Measurements from ENCODE around the gene SELENBP1. TPM values are rescaled to one million over a fixed set of nuclear protein-coding genes. Genes with fewer than 3 reads are reported as not detected.
"Not testable (repeated sequence)": the region's sequence is repeated elsewhere in the genome, so short reads cannot be mapped to it uniquely, and the experiment has no call there.

The SELENBP1 gene
- total RNA-seq, 1 donor, result not detected

- peaks cover 23% of the 10 kb centered on the region for H3K4me1 ChIP-seq (ENCODE audit: insufficient read depth, low read length)
- not testable (repeated sequence) for H3K4me3 ChIP-seq (ENCODE audit: low read length); H3K9me3 ChIP-seq (ENCODE audit: low read depth, low read length); H3K27me3 ChIP-seq (ENCODE audit: insufficient read depth, low read length)
Measured at GRCh38 chr1:151396265-151396664, 23.8 kb upstream of the SELENBP1 start.

- H3K4me3 ChIP-seq (ENCODE audit: low read length), result no peak overlapping the region
- H3K9me3 ChIP-seq (ENCODE audit: low read depth, low read length), result no peaks in the 10 kb centered on the region
- H3K27me3 ChIP-seq (ENCODE audit: insufficient read depth, low read length), result no peaks in the 10 kb centered on the region
- H3K4me1 ChIP-seq (ENCODE audit: insufficient read depth, low read length), result peaks cover 3% of the 10 kb centered on the region
Measured at GRCh38 chr1:151393583-151393982, 21.1 kb upstream of the SELENBP1 start.

- no peaks in the 10 kb centered on the region for H3K27me3 ChIP-seq (ENCODE audit: insufficient read depth, low read length)
- H3K4me3 ChIP-seq (ENCODE audit: low read length), result no peak overlapping the region
- no peaks in the 10 kb centered on the region for H3K4me1 ChIP-seq (ENCODE audit: insufficient read depth, low read length)
- no peaks in the 10 kb centered on the region for H3K9me3 ChIP-seq (ENCODE audit: low read depth, low read length)
Measured at GRCh38 chr1:151391079-151391563, 18.6 kb upstream of the SELENBP1 start.

GRCh38 chr1:151390221-151391078, 17.9 kb upstream of the SELENBP1 start:
- not testable (repeated sequence) for H3K4me1 ChIP-seq (ENCODE audit: insufficient read depth, low read length); H3K27me3 ChIP-seq (ENCODE audit: insufficient read depth, low read length); H3K9me3 ChIP-seq (ENCODE audit: low read depth, low read length); H3K4me3 ChIP-seq (ENCODE audit: low read length)

DNA sequence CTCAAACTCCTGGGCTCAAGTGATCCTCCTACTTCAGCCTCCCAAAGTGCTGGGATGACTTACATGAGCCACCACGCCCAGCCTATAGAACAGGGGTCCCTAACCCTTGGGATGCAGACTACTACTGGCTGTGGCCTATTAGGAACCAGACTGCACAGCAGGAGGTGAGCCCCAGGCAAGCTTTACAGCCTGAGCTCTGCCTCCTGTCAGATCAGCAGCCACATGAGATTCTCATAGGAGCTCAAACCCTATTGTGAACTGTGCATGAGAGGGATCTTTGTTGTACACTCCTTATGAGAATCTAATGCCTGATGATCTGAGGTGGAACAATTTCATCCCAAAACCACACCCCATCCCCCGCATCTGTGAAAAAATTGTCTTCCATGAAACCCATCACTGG, 13.5 kb upstream of the SELENBP1 start:
- no peaks in the 10 kb centered on the region for H3K9me3 ChIP-seq (ENCODE audit: low read depth, low read length)
- H3K4me1 ChIP-seq (ENCODE audit: insufficient read depth, low read length), result no peaks in the 10 kb centered on the region
- no peaks in the 10 kb centered on the region for H3K27me3 ChIP-seq (ENCODE audit: insufficient read depth, low read length)
- H3K4me3 ChIP-seq (ENCODE audit: low read length), result no peak overlapping the region

- no peaks in the 10 kb centered on the region for H3K9me3 ChIP-seq (ENCODE audit: low read depth, low read length)
- H3K27me3 ChIP-seq (ENCODE audit: insufficient read depth, low read length), result no peaks in the 10 kb centered on the region
- no peaks in the 10 kb centered on the region for H3K4me1 ChIP-seq (ENCODE audit: insufficient read depth, low read length)
- no peak overlapping the region for H3K4me3 ChIP-seq (ENCODE audit: low read length)
Measured at GRCh38 chr1:151384584-151384983, 12.1 kb upstream of the SELENBP1 start.

GRCh38 chr1:151377150-151377884, 4.8 kb upstream of the SELENBP1 start:
- H3K4me1 ChIP-seq (ENCODE audit: insufficient read depth, low read length), result no peaks in the 10 kb centered on the region
- no peaks in the 10 kb centered on the region for H3K9me3 ChIP-seq (ENCODE audit: low read depth, low read length)
- no peak overlapping the region for H3K4me3 ChIP-seq (ENCODE audit: low read length)
- H3K27me3 ChIP-seq (ENCODE audit: insufficient read depth, low read length), result no peaks in the 10 kb centered on the region

DNA sequence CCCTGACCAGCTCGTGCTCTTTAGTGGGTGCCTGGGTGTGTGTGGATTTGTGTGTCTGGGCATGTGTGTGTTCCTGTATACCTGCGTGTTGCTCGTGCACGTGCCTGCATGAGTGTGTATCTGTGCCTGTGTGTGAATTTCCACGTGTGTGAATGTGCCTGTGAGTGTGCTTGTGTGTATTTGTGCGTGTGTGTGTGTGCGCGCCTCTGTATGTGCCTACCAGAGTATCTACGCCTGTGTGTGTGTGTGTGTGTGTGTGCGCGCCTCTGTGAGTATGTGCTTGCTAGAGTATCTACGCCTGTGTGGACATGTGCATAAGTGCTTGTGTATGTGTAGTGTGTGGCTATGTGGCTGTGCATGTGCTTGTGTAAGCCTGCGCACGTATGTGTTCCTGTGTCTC, 691 bp upstream of the SELENBP1 start:
- H3K27me3 ChIP-seq (ENCODE audit: insufficient read depth, low read length), result no peaks in the 10 kb centered on the region

GRCh38 chr1:151371370-151372057, 991 bp downstream of the SELENBP1 start:
- no peak overlapping the region for H3K4me3 ChIP-seq (ENCODE audit: low read length)
- no peaks in the 10 kb centered on the region for H3K9me3 ChIP-seq (ENCODE audit: low read depth, low read length)
- H3K27me3 ChIP-seq (ENCODE audit: insufficient read depth, low read length), result no peaks in the 10 kb centered on the region
- peaks cover 14% of the 10 kb centered on the region for H3K4me1 ChIP-seq (ENCODE audit: insufficient read depth, low read length)

More for the DNA sequence above, 691 bp upstream of the SELENBP1 start:
- H3K9me3 ChIP-seq (ENCODE audit: low read depth, low read length), result no peaks in the 10 kb centered on the region
- no peak overlapping the region for H3K4me3 ChIP-seq (ENCODE audit: low read length)
- H3K4me1 ChIP-seq (ENCODE audit: insufficient read depth, low read length), result peaks cover 14% of the 10 kb centered on the region

- Histone ChIP-seq H3K4me3 (ENCODE audit: low read length) (no peak overlapping the region), H3K4me1 (ENCODE audit: insufficient read depth, low read length) (peaks cover 14% of the 10 kb centered on the region), H3K27me3 (ENCODE audit: insufficient read depth, low read length) (no peaks in the 10 kb centered on the region), H3K9me3 (ENCODE audit: low read depth, low read length) (no peaks in the 10 kb centered on the region)
Measured at GRCh38 chr1:151370211-151370911, 2.1 kb downstream of the SELENBP1 start.

DNA sequence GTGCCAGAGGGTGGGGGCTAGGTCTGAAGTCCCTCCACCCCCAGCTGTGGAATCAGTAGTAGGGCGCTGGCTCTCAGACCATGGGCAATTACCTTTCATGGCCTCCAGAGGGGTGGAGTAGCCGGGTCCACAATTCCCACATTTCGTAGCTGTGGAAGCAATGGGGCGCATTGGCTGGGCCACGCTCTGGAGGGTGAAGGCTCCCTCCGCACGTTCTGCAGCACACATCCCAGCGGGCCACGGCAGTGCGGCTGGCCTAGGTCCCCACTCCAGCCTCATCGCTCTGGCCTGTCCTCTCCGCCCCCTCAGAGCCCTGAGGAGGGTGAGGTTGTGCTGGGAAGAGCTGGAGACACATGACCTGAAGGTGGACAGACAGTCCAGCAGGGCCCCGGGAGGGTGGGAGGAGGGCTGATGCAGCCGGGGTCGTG, 2.9 kb downstream of the SELENBP1 start:
- Histone ChIP-seq H3K4me1 (ENCODE audit: insufficient read depth, low read length) (peaks cover 14% of the 10 kb centered on the region), H3K9me3 (ENCODE audit: low read depth, low read length) (no peaks in the 10 kb centered on the region), H3K4me3 (ENCODE audit: low read length) (no peak overlapping the region), H3K27me3 (ENCODE audit: insufficient read depth, low read length) (no peaks in the 10 kb centered on the region)

DNA sequence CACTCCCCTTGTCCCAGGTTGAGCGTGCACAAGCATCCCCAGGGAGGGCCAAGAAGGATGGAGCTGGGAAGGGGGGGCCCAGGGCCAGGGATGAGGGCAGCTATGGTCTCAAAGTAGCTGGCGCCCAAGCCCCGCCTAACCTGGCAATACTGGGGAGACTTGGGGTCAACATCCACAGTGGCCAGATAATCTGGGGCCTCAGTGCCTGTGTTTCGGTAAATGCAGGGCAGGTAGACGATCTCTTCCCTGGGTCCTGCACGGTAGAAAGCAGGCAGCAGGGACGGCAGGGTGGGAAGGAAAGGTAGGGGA, 3.2 kb downstream of the SELENBP1 start:
- Histone ChIP-seq H3K9me3 (ENCODE audit: low read depth, low read length) (no peaks in the 10 kb centered on the region), H3K4me3 (ENCODE audit: low read length) (no peak overlapping the region), H3K4me1 (ENCODE audit: insufficient read depth, low read length) (peaks cover 14% of the 10 kb centered on the region), H3K27me3 (ENCODE audit: insufficient read depth, low read length) (no peaks in the 10 kb centered on the region)

GRCh38 chr1:151368393-151369301, 3.9 kb downstream of the SELENBP1 start:
- H3K4me1 ChIP-seq (ENCODE audit: insufficient read depth, low read length), result peaks cover 14% of the 10 kb centered on the region
- H3K9me3 ChIP-seq (ENCODE audit: low read depth, low read length), result no peaks in the 10 kb centered on the region
- H3K4me3 ChIP-seq (ENCODE audit: low read length), result no peak overlapping the region
- H3K27me3 ChIP-seq (ENCODE audit: insufficient read depth, low read length), result no peaks in the 10 kb centered on the region

All from mononuclear cell (primary cell).